Duodenal mucosa (tissue), 2 donors: Measurements from ENCODE around the gene ARAP3.
A peak's percentile ranks its signal among the peaks of the same experiment; 100 is the strongest.

Experiments
- H3K27ac ChIP-seq: one replicate; pipeline ENCODE4 v1.7.0; 2013; ENCODE audit warnings: low read depth, low read length
- H3K27me3 ChIP-seq, 2 donors: one replicate each; pipeline ENCODE4 v1.7.0; 2013; ENCODE audit warnings: low read length in 2 of 2, control low read depth in 1 of 2; ENCODE audit not compliant: insufficient read depth in 2 of 2, control insufficient read depth in 1 of 2
- H3K36me3 ChIP-seq, 2 donors: one replicate each; pipeline ENCODE4 v1.7.0; 2013; ENCODE audit warnings: low read length in 2 of 2, control low read depth in 1 of 2; ENCODE audit not compliant: insufficient read depth in 2 of 2, control insufficient read depth in 1 of 2
- H3K4me1 ChIP-seq, 2 donors: one replicate each; pipeline ENCODE4 v1.7.0; 2013; ENCODE audit warnings: low read length in 2 of 2, control low read depth in 1 of 2; ENCODE audit not compliant: insufficient read depth in 2 of 2, control insufficient read depth in 1 of 2
- H3K4me3 ChIP-seq, 2 donors: one replicate each; pipeline ENCODE4 v1.7.0; 2013; ENCODE audit warnings: low read length in 2 of 2, low read depth in 1 of 2
- H3K9ac ChIP-seq, 2 donors: one replicate each; pipeline ENCODE4 v1.7.0; 2013; ENCODE audit warnings: low read length in 2 of 2, low read depth in 1 of 2
- H3K9me3 ChIP-seq, 2 donors: one replicate each; pipeline ENCODE4 v1.7.0; 2013; ENCODE audit warnings: low read length in 2 of 2, control low read depth in 1 of 2; ENCODE audit not compliant: control insufficient read depth in 1 of 2

ARAP3 gene

DNA sequence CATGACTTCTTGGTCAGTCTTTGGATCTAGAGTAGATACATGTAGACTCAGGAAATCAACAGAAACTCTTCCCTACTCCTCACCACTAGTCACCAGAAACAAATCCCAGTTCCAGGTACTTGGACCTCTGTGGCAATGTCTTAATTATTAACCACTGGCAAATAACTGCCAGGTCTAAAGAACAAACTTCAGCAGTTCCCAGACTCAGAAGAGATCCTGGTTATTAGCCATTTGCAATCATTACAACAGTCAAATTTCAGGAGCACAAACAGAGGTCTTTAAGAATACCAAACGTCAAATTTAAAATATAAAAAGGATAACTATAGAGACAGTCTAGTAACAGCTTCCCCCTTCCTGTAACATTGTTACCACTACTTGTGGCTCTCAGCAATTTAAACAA lies 73.5 kb downstream of the ARAP3 start:
- Histone ChIP-seq H3K36me3 (no peaks in the 10 kb centered on the region), H3K4me1 (peaks cover 42 to 48% of the 10 kb centered on the region in 2 donors), H3K4me3 (no peak overlapping the region), H3K9me3 (no peaks in the 10 kb centered on the region), H3K27me3 (no peaks in the 10 kb centered on the region), H3K27ac (no peak overlapping the region), H3K9ac (no peak overlapping the region)

DNA sequence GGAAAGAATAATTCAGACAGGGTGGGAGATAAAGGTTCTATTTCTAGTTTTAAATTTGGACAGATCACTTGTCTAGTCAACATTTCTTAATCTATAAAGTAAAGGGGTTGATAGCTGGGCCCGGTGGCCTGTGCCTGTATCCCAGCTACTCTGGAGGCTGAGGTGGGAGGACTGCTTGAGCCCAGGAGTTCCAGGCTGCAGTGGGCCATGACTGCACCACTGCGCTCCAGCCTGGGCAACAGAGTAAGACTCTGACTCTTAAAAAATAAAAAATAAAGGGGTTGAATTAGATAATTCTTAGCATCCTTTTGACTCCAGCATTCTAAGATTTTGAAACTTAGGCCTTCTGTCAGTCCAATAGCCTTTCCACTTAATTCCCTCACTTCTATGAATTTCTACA lies 74.0 kb downstream of the ARAP3 start:
- H3K27ac ChIP-seq, result no peak overlapping the region
- H3K9me3 ChIP-seq, result no peaks in the 10 kb centered on the region
- H3K36me3 ChIP-seq, result no peaks in the 10 kb centered on the region
- H3K4me1 ChIP-seq, result peaks cover 42 to 43% of the 10 kb centered on the region in 2 donors
- no peaks in the 10 kb centered on the region for H3K27me3 ChIP-seq
- no peak overlapping the region for H3K9ac ChIP-seq
- H3K4me3 ChIP-seq, result no peak overlapping the region

DNA sequence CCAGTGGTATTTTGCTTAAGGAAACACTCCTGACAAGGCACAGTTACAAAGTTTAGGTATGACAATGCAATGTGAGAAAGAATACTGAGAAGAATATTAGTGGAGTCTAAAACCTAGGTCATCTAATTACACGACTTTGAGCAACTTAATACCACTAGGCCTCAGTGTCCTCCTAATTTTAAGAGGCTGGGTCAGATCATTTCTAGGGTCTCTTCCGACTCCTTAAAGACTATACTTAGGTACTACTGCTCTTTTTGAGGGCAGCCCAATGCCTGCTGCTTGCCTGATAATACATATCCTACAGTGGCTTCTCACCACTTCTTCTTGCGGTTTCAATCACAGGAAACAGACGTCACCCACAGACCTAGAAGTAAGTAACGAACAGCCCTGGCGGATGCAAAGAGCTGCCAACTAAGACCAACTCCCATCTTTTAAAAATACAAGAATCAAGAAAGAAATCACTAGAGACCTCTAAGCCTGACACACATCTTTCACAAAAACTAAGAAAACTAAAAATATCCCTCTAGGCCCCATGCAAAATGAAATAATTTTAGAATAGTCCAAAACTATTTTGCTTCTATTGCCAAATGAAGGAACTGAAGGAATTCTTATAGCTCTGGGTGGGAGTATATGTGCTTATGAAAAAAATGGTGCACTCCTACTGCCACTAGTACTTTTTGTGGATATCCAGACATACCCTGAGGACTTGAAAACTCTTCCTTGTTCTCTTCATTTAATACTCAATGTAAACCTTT lies 76.3 kb downstream of the ARAP3 start:
- H3K9me3 ChIP-seq, result no peaks in the 10 kb centered on the region
- peaks cover 41 to 42% of the 10 kb centered on the region in 2 donors for H3K4me1 ChIP-seq
- no peaks in the 10 kb centered on the region for H3K36me3 ChIP-seq
- H3K4me3 ChIP-seq, result no peak overlapping the region
- H3K27ac ChIP-seq, result no peak overlapping the region
- no peaks in the 10 kb centered on the region for H3K27me3 ChIP-seq
- no peak overlapping the region for H3K9ac ChIP-seq

DNA sequence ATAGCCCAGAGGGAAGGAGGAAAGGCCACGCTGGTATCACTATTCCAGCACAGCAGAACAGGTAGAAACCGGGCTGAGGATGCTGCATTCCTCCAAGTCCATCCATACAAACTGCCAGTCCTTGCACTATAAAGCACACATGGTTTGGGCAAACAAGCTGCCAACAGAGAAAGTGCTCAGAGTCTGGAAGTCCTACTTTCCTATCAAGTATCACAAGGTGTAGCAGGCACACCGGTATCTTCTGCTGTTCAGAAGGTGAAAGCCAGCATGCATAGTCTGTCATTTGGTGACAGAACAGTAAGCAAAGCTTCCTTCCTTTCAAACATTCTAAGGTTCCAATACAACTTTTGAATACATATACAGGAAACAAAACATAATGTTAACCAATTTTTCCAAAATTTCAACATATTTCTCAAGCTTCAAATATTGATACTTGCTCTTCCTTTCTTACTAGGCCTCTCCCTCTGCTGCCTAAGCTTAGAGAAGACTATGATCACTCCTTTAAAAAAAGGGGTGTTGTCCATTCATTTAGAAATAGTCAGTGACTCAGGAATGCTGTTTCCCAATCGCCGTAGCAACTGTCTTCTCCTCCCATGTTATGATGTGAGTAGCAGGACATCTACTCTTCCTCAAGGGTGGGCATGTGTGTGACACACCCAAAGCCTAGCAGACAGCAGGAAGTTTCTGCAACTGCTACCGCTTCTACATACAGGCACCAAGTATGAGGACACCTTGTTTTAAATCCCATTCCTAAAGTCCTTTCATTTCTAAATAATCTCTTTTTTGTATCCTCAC lies 77.9 kb downstream of the ARAP3 start:
- peak overlapping the region in 1 of 2 donors; percentile 4 for H3K4me3 ChIP-seq
- H3K27ac ChIP-seq, result no peak overlapping the region
- H3K27me3 ChIP-seq, result no peaks in the 10 kb centered on the region
- no peaks in the 10 kb centered on the region for H3K36me3 ChIP-seq
- peak overlapping the region in 1 of 2 donors; percentile 15 for H3K9ac ChIP-seq
- no peaks in the 10 kb centered on the region for H3K9me3 ChIP-seq
- peaks cover 33 to 43% of the 10 kb centered on the region in 2 donors for H3K4me1 ChIP-seq
